ENCODE measurements around the gene UGGT2.
A peak's percentile ranks its signal among the peaks of the same experiment; 100 is the strongest.
"Not testable (repeated sequence)": the region's sequence is repeated elsewhere in the genome, so short reads cannot be mapped to it uniquely, and the experiment has no call there.

UGGT2 gene

DNA sequence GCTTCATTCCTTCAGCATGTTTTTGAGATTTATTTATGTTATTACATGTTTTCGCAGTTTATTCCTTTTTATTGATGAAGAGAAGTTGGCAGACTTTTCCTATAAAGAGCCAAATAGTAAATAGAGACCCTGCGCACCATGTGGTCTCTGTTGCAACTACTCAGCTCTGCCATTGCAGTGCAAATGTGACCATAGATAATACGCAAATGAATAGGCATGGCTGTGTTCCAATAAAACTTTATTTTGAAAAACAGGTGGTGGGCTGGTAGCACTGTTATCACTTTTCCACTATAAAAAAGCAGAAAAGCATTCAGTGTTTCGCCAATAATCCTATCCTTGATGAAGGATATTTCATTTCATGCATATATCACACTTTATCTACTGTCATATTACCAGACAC is 281.3 kb downstream of the UGGT2 start:
- no peak for DNase-seq
- TF ChIP-seq POLR2A (IDR thresholded peaks at IDR 0.05; ENCODE audit: low read length) (no peak), GATA1 (IDR thresholded peaks at IDR 0.05; ENCODE audit: low read depth, low read length) (no peak)

DNA sequence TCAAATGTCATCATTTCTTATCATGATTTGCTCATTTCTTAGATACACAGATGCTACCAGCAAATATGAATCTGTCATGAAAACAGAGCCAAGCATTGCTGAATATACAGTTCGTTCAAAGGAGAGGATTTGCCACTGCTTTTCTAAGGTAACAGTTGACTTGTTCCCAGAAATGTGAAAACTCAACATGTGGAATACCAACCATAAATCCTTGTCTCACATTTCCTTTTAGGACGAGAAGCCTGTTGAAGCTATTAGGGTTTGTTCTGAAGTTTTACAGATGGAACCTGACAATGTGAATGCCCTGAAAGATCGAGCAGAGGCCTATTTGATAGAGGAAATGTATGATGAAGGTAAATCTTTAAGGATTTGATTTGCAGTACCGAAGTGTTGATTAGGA is 289.6 kb downstream of the UGGT2 start:
- no peak for TF ChIP-seq POLR2A (IDR thresholded peaks at IDR 0.05; ENCODE audit: low read length)
- no peak for TF ChIP-seq GATA1 (IDR thresholded peaks at IDR 0.05; ENCODE audit: low read depth, low read length)
- DNase-seq: no peak

- not testable (repeated sequence) for DNase-seq
Measured at GRCh38 chr13:95762626-95763025, 290.6 kb downstream of the UGGT2 start.

DNA sequence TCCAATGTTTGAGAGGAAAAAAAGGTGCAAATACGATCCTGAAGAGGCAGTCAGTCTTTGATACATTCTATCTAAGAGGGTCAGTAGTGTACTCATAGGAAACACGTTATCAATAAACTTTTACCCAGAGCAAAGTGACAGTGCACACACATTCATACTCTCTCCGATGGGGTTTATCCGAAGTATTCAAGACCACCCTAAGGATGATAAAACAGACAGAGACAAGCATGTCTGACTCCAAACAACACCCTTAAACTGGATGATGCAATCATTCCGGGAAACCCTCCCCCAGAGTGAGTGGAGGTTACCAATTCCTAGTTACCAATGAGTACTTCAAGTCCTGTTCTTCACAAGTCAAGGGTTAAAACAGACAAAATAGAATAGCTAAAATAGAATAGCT is 297.1 kb downstream of the UGGT2 start:
- TF ChIP-seq POLR2A (IDR thresholded peaks at IDR 0.05; ENCODE audit: low read length): no peak
- no peak for TF ChIP-seq GATA1 (IDR thresholded peaks at IDR 0.05; ENCODE audit: low read depth, low read length)
- peak; percentile 15 to 27 for DNase-seq

DNA sequence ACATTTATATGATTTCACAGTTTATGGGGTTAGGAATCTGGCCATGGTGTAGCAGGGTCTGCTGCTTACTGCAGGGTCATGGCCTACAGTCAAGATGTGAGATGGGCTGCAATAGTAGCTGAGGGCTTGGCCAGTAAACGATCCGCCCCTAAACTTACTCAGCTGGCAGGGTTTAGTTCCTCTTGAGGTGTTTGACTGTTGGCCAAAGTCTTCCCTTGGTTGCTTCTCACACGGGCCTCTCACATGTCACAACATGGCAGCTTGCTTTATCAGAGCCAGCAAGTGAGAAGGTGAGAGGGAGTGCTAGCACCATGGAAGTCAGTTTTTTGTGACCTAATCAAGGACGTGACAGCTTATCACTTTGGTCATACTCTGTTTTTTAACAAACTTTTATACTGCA is 299.1 kb downstream of the UGGT2 start:
- TF ChIP-seq GATA1 (IDR thresholded peaks at IDR 0.05; ENCODE audit: low read depth, low read length) (no peak), POLR2A (IDR thresholded peaks at IDR 0.05; ENCODE audit: low read length) (no peak)
- DNase-seq: peak; percentile 11 to 27

- DNase-seq: no peak
- TF ChIP-seq POLR2A (IDR thresholded peaks at IDR 0.05; ENCODE audit: low read length): no peak
- TF ChIP-seq GATA1 (IDR thresholded peaks at IDR 0.05; ENCODE audit: low read depth, low read length): no peak
Measured at GRCh38 chr13:95752677-95753076, 300.5 kb downstream of the UGGT2 start.

All from erythroblast (primary cell).